Superior temporal gyrus (tissue), 1 donor: ENCODE data around the gene GNA12.
"Not testable (repeated sequence)": the region's sequence is repeated elsewhere in the genome, so short reads cannot be mapped to it uniquely, and the experiment has no call there.

Experiments used
- DNase-seq: peaks from one replicate; pipeline ENCODE4 v3.0.0-alpha.2; 2016; ENCODE audit errors: extremely low spot score

GNA12 gene

GRCh38 chr7:2753148-2753547 lies 91.0 kb downstream of the GNA12 start:
- no peak for DNase-seq

- no peak for DNase-seq
These were observed 93.0 kb downstream of the GNA12 start for GRCh38 chr7:2751086-2751485.

- no peak for DNase-seq
These were observed 94.1 kb downstream of the GNA12 start for GRCh38 chr7:2750004-2750407.

GRCh38 chr7:2748684-2749083 lies 95.4 kb downstream of the GNA12 start:
- not testable (repeated sequence) for DNase-seq

- DNase-seq = not testable (repeated sequence)
These were observed 100.5 kb downstream of the GNA12 start for GRCh38 chr7:2743523-2744185.

- DNase-seq = no peak
These were observed 105.2 kb downstream of the GNA12 start for GRCh38 chr7:2738766-2739549.

- DNase-seq = peak; percentile 63
These were observed 106.2 kb downstream of the GNA12 start for GRCh38 chr7:2737771-2738540.

GRCh38 chr7:2737005-2737743 lies 106.9 kb downstream of the GNA12 start:
- DNase-seq = not testable (repeated sequence)

GRCh38 chr7:2736411-2736914 lies 107.6 kb downstream of the GNA12 start:
- DNase-seq = no peak

GRCh38 chr7:2735744-2736143 lies 108.4 kb downstream of the GNA12 start:
- DNase-seq = no peak

- no peak for DNase-seq
These were observed 109.1 kb downstream of the GNA12 start for GRCh38 chr7:2734751-2735571.

- no peak for DNase-seq
These were observed 109.9 kb downstream of the GNA12 start for GRCh38 chr7:2734084-2734686.

- DNase-seq = no peak
These were observed 111.0 kb downstream of the GNA12 start for GRCh38 chr7:2732959-2733584.

GRCh38 chr7:2732388-2732787 lies 111.7 kb downstream of the GNA12 start:
- DNase-seq = no peak

GRCh38 chr7:2730846-2731770 lies 113.0 kb downstream of the GNA12 start:
- DNase-seq = no peak

- peak; percentile 80 for DNase-seq
These were observed 114.0 kb downstream of the GNA12 start for GRCh38 chr7:2729893-2730716.

- DNase-seq = no peak
These were observed 114.8 kb downstream of the GNA12 start for GRCh38 chr7:2729031-2729892.
